Epithelial cell of proximal tubule (primary cell): ENCODE results near the gene VSIG1. TPM values are rescaled to one million over a fixed set of nuclear protein-coding genes. Genes with fewer than 3 reads are reported as not detected.
A peak's percentile ranks its signal among the peaks of the same experiment; 100 is the strongest.

Experiments used
- DNase-seq: peaks from one replicate; pipeline ENCODE4 v3.0.0-alpha.2; 2011; ENCODE audit warnings: low read depth
- H3K4me3 ChIP-seq: 2 replicates; pipeline ENCODE4 v1.5.1; 2011; ENCODE audit warnings: low read depth, mild to moderate bottlenecking, low read length
- total RNA-seq: library from RNA; depleted of rRNA; stranded (reverse); fragments of >200 nt; gene quantifications from 2 replicates; pipeline ENCODE4 v1.2.3, GENCODE V29; 2015
- TF ChIP-seq, protein P1 (sequence below): conservative IDR thresholded peaks from 2 replicates; pipeline ENCODE4 v1.5.1; 2012; ENCODE audit warnings: low read depth, mild to moderate bottlenecking, low read length

Gene VSIG1
- total RNA-seq: 0.36 and 1.8 TPM in 2 replicates

DNA sequence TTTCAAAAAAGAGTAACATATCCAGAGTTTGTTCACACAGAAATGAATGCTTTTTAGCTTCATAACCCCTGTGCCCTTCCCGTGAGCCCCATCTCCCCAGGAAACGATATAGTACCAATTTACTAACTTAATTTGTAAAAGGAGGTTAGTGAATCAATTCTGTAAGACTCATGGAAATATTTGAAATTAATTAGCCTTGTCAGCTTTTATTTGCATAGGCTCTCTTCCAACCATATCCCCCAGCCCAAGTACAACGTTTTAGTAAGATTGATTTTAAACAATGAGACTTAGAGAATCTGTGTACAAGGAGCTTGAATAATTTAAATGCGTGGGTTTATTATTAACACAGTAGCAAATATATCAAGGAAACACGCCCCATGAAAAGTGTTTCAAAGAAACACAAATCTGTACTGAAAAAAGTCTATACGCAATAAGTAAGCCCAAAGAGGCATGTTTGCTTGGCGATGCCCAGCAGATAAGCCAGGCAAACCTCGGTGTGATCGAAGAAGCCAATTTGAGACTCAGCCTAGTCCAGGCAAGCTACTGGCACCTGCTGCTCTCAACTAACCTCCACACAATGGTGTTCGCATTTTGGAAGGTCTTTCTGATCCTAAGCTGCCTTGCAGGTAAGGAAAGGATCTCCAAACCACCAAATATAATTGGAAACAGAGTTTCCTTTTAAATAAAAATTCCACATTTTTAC, at the start of gene VSIG1:
VSIG1 (plus strand) TSS at position 512 of the 703 bp plus-strand sequence; CDS start at position 578, 66 bp downstream.
- no peak within 1 kb of the TSS for H3K4me3 ChIP-seq
- DNase-seq: no peak
- TF ChIP-seq, protein P1, sequence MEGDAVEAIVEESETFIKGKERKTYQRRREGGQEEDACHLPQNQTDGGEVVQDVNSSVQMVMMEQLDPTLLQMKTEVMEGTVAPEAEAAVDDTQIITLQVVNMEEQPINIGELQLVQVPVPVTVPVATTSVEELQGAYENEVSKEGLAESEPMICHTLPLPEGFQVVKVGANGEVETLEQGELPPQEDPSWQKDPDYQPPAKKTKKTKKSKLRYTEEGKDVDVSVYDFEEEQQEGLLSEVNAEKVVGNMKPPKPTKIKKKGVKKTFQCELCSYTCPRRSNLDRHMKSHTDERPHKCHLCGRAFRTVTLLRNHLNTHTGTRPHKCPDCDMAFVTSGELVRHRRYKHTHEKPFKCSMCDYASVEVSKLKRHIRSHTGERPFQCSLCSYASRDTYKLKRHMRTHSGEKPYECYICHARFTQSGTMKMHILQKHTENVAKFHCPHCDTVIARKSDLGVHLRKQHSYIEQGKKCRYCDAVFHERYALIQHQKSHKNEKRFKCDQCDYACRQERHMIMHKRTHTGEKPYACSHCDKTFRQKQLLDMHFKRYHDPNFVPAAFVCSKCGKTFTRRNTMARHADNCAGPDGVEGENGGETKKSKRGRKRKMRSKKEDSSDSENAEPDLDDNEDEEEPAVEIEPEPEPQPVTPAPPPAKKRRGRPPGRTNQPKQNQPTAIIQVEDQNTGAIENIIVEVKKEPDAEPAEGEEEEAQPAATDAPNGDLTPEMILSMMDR: no peak

DNA sequence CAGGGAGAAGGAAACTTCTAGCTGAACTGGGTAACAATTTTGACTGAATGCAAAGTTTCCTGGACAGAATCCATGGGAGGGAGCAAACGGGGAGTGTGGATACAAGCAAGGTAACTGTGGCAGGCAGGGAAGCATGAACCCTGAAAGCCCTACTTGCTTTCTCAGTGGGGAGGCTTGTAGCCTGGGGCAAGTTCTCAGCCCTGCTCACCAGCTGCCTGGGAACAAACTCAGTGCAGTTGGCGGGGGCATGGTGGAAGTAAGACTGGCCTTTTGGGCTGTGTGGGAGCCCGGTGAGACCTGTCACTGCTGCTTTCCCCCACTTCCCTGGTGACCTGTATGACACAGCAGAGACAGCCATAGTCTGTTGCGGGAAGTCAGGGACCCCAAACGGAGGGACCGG, 48.7 kb upstream of the VSIG1 start:
- TF ChIP-seq, protein P1: no peak
- no peak overlapping the region for H3K4me3 ChIP-seq
- DNase-seq: no peak

DNA sequence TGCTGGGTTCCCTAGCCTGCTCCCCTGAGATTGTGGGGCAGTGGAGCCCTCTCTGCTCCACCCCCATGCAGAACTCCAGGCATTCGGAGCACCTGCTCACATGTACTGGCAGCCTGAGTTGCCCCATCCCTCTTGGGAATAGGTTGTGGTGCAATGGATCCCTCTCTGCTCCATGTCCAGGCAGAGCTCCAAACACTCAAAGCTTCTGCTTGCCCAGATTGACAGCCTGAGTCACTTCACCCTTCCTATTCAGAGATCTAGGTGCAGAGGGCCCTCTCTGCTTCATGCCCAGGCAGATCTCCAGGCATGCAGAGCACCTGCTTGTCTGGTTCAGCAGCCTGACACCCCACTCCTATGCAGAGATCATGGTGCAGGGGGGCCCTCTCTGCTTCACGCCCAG, 44.1 kb upstream of the VSIG1 start:
- no peak for DNase-seq
- no peak overlapping the region for H3K4me3 ChIP-seq
- TF ChIP-seq, protein P1: no peak

DNA sequence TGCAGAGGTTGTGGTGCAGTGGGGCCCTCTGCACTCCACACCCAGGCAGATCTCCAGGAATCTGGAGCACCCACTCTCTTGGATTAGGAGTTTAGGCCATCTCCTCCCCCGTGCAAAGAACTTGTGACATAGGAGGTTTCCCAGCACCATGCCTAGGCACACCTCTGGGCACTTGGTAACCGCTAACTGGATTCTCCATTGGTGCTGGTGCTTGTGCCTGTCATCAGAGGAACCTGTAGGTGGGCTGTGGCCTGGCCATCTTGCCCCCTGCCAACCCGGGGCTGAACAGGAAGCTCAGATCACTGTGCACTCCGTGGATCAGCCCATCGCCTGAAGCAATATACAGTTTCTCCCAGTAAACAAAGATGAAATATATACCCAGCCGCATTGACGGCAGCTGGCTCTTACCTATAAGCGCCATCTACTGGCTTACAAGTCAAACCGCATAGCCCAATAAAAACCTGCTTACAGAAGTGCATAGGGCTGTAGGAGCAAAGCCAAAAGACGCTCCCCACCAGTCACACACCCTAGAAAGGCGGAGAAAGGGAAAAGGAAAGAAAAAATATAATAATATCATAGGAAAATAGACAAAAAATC, 43.5 kb upstream of the VSIG1 start:
- DNase-seq: no peak
- TF ChIP-seq, protein P1: peak; percentile 48
- no peak overlapping the region for H3K4me3 ChIP-seq

DNA sequence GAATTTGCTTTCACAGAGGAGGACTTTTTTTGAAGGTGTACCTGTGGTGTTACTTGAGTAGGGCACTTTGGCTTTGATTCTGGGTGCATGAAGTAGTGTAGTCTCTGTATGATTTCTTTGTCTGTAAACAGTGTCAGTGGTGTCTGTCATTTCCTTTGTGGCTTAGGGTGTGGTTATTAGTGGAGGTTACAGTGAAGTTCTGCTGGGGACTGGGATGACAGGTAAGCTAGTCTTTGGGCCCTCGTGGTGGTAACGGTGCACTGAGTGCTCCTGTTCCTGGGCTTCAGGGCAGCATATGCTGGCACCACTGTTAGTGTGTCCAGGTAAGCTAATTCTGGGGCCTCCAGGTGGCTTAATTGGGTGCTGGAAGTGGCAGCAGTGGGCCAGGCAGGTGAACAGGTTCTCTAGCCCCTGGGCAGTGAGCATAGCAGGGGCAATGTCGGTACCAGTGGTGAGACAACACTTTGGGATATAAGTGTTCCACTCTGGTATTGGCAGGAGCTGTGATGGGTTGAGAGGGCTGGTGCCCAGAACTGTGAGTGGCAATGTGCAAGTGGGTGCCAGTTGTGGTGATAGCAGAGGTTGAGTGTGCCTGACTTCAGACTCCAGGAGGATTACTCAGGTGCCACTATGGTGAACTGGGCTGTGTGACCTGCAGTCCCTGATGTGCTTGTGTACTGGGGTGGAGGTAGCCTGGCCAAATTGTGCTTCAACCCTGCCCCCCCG, 26.0 kb upstream of the VSIG1 start:
- H3K4me3 ChIP-seq: no peak overlapping the region
- TF ChIP-seq, protein P1: no peak
- DNase-seq: no peak

DNA sequence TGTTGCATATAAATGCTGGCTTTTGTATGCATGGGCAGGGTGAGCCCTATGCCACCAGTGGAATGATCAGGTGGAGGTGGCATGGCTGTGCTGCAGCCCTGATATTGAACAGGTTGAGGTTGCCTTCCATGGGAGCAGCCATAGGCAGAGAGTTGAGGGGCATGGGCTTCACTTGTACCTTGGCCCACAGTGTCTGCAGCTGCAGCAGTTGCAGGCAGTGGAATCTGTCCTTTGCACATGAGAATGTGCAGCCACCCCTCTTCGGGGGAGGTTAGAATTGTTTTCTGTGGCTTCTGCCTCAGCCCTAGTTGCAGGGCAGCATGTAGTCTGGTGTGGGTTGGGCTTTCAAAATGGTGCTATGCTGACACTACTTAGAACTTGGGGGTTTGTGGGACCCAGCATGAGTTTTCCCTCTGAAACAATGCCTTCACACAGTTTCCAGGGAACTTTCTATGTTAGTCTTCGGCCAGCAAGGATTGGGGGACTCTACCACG, 25.4 kb upstream of the VSIG1 start:
- H3K4me3 ChIP-seq: no peak overlapping the region
- DNase-seq: no peak
- TF ChIP-seq, protein P1: no peak
